OCI-LY1 (cell line): ENCODE data around the gene BCL2L15.

Source experiments
- H2AFZ ChIP-seq: fragments of 200-600 bp; sonication (generic), shearing (Covaris generic); 2 replicates; pipeline ENCODE4 v1.6.0; 2014; ENCODE audit warnings: antibody characterized with exemption, mild to moderate bottlenecking, low read length
- H3F3A ChIP-seq: fragments of 200-600 bp; sonication (generic), shearing (Covaris generic); 2 replicates; pipeline ENCODE4 v1.6.0; 2014; ENCODE audit warnings: mild to moderate bottlenecking, antibody characterized with exemption, low read length, moderate library complexity; ENCODE audit not compliant: insufficient read depth
- H3K27ac ChIP-seq: fragments of 200-600 bp; sonication (generic); 2 replicates; pipeline ENCODE4 v1.5.1; 2014; ENCODE audit warnings: low read length, mixed run types, mild to moderate bottlenecking, low read depth; ENCODE audit not compliant: poor library complexity, severe bottlenecking
- H3K27me3 ChIP-seq: fragments of 200-600 bp; sonication (generic); 2 replicates; pipeline ENCODE4 v1.6.0; 2014; ENCODE audit warnings: antibody characterized with exemption, mild to moderate bottlenecking, low read length, moderate library complexity; ENCODE audit not compliant: insufficient read depth
- H3K36me3 ChIP-seq: fragments of 200-600 bp; sonication (generic); 2 replicates; pipeline ENCODE4 v1.6.1; 2014; ENCODE audit warnings: mild to moderate bottlenecking, antibody characterized with exemption, low read length, moderate library complexity, mixed read lengths; ENCODE audit not compliant: insufficient read depth
- H3K4me1 ChIP-seq: fragments of 200-600 bp; sonication (generic); 2 replicates; pipeline ENCODE4 v1.5.1; 2014; ENCODE audit warnings: mild to moderate bottlenecking, low read length, moderate library complexity; ENCODE audit not compliant: insufficient read depth, severe bottlenecking
- H3K4me2 ChIP-seq: fragments of 200-600 bp; sonication (generic), shearing (Covaris generic); 2 replicates; pipeline ENCODE4 v1.6.1; 2014; ENCODE audit warnings: low read length
- H3K4me3 ChIP-seq: fragments of 200-600 bp; sonication (generic); 2 replicates; pipeline ENCODE4 v1.5.1; 2014; ENCODE audit warnings: low read length, low read depth, mild to moderate bottlenecking, mixed read lengths; ENCODE audit not compliant: poor library complexity, severe bottlenecking
- H3K79me2 ChIP-seq: fragments of 200-600 bp; shearing (Covaris generic); 2 replicates; pipeline ENCODE4 v1.6.1; 2016; ENCODE audit warnings: mixed run types, low read length, mixed read lengths; ENCODE audit not compliant: insufficient read depth
- H3K9ac ChIP-seq: fragments of 200-600 bp; sonication (generic), shearing (Covaris generic); 2 replicates; pipeline ENCODE4 v1.6.1; 2014; ENCODE audit warnings: mild to moderate bottlenecking, low read length, mixed read lengths
- H3K9me2 ChIP-seq: fragments of 200-600 bp; sonication (generic), shearing (Covaris generic); 2 replicates; pipeline ENCODE4 v1.6.1; 2014; ENCODE audit warnings: low read depth, mild to moderate bottlenecking, low read length, mixed read lengths
- H3K9me3 ChIP-seq: fragments of 200-600 bp; shearing (Covaris generic); 2 replicates; pipeline ENCODE4 v1.6.1; 2014; ENCODE audit warnings: low read length, mixed read lengths
- H4K20me1 ChIP-seq: fragments of 200-600 bp; sonication (generic), shearing (Covaris generic); 2 replicates; pipeline ENCODE4 v1.6.0; 2016; ENCODE audit warnings: mild to moderate bottlenecking, low read length; ENCODE audit not compliant: insufficient read depth
- CTCF ChIP-seq: fragments of 200-600 bp; sonication (generic), shearing (Covaris generic); IDR thresholded peaks from 2 replicates; pipeline ENCODE4 v1.5.1; 2017; ENCODE audit warnings: mild to moderate bottlenecking, antibody characterized with exemption, low read length, moderate library complexity, mixed read lengths
- EZH2 ChIP-seq: fragments of 200-600 bp; sonication (generic), shearing (Covaris generic); IDR thresholded peaks from 2 replicates; pipeline ENCODE4 v1.8.0; 2017; ENCODE audit warnings: borderline replicate concordance, mixed run types, mild to moderate bottlenecking, antibody characterized with exemption, low read length, moderate library complexity, mixed read lengths

The BCL2L15 gene

GRCh38 chr1:113916974-113917373 lies 29.6 kb upstream of the BCL2L15 start:
- no peaks in the 10 kb centered on the region for H3K9me2 ChIP-seq
- no peak overlapping the region for H3K4me2 ChIP-seq
- no peak overlapping the region for H2AFZ ChIP-seq
- H3K4me1 ChIP-seq, result peaks cover 5% of the 10 kb centered on the region
- H3K4me3 ChIP-seq, result no peak overlapping the region
- peaks cover 10% of the 10 kb centered on the region; the same call in 1 of the 2 replicates for H3K36me3 ChIP-seq
- no peak overlapping the region for H3K9ac ChIP-seq
- H3F3A ChIP-seq, result no peaks in the 10 kb centered on the region
- H3K9me3 ChIP-seq, result no peaks in the 10 kb centered on the region
- H4K20me1 ChIP-seq, result no peaks in the 10 kb centered on the region
- H3K27ac ChIP-seq, result no peak overlapping the region
- H3K27me3 ChIP-seq, result no peaks in the 10 kb centered on the region
- H3K79me2 ChIP-seq, result no peaks in the 10 kb centered on the region
- no peak for TF ChIP-seq EZH2

DNA sequence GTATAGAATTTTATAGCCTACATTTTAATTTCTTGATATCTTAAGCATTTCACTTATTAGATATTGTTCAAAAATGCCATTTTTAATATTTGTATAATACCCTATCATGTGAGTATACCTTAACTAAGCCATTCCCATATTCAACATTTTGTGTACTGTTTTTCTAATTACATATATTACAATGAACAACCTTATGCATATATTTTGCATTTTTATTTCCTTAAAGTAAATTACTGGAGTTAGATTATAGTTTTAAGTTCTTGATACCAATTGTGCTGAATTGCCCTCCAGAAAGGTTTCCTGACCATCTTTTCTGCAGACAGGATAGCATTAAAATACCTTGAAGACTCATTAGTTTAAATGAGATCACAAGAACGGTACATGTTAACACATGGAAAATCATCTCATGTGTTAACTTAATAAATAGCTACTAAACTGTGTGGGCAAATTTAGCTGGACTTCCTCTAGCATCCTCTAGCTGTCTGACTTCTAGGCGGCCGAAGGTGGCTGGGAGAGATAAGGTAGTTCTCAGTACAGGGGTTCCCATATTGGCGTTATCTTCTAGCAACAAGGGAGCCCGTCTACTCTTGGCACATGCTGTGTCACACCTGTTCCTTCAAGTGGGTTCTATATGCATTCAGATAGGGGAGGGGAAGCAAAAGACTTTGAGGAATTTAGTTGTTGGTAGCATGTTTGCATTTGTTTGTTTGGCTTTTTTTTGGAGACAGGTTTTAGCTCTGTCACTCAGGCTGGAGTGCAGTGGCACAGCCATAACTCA lies 26.7 kb upstream of the BCL2L15 start:
- Histone ChIP-seq H3K9me3 (no peaks in the 10 kb centered on the region), H3F3A (no peaks in the 10 kb centered on the region; the same call in 1 of the 2 replicates), H3K9ac (no peak overlapping the region), H3K4me3 (no peak overlapping the region), H3K27me3 (no peaks in the 10 kb centered on the region), H3K36me3 (peaks cover 31% of the 10 kb centered on the region), H3K4me2 (no peak overlapping the region), H4K20me1 (no peaks in the 10 kb centered on the region), H3K4me1 (peaks cover 5% of the 10 kb centered on the region), H3K79me2 (no peaks in the 10 kb centered on the region), H3K27ac (no peak overlapping the region), H2AFZ (no peak overlapping the region), H3K9me2 (no peaks in the 10 kb centered on the region)
- TF ChIP-seq EZH2, result no peak
- no peak for TF ChIP-seq CTCF

DNA sequence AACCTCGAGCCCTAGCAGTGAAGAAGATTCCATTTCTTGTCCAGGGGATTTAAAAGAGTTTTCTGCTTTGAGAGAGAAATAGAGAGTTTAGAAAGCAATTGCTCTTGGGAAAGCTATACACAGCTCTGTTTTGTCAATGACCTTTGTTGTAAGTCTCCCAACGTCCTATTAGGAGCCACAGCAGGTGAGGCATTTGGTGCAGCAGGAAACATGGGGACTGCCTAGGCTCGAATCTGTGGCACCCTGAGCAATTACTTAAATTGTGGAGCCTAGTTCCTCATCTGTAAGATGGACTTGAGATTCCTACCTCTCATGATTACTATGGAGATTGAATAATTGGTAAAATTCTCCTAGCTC lies 25.9 kb upstream of the BCL2L15 start:
- H3K4me3 ChIP-seq, result no peak overlapping the region
- no peak overlapping the region for H3K4me2 ChIP-seq
- H3K79me2 ChIP-seq, result no peaks in the 10 kb centered on the region
- H3K4me1 ChIP-seq, result no peaks in the 10 kb centered on the region
- no peaks in the 10 kb centered on the region for H3K9me3 ChIP-seq
- no peaks in the 10 kb centered on the region; the same call in 1 of the 2 replicates for H3F3A ChIP-seq
- H3K27ac ChIP-seq, result no peak overlapping the region
- no peak for TF ChIP-seq CTCF
- no peak for TF ChIP-seq EZH2
- no peaks in the 10 kb centered on the region for H3K9me2 ChIP-seq
- H4K20me1 ChIP-seq, result no peaks in the 10 kb centered on the region
- H3K36me3 ChIP-seq, result peaks cover 33% of the 10 kb centered on the region
- no peak overlapping the region for H2AFZ ChIP-seq
- no peak overlapping the region for H3K9ac ChIP-seq
- no peaks in the 10 kb centered on the region for H3K27me3 ChIP-seq
